Endodermal cell (in vitro differentiated cells): ENCODE data around the gene POP4. TPM values are rescaled to one million over a fixed set of nuclear protein-coding genes. Genes with fewer than 3 reads are reported as not detected.

Experiments used
- DNase-seq: peaks from one replicate; pipeline ENCODE4 v3.0.0-alpha.2; 2017
- H3K27ac ChIP-seq: 2 replicates; pipeline ENCODE4 v1.5.1; 2013; ENCODE audit warnings: mild to moderate bottlenecking, low read depth, low read length, moderate library complexity
- H3K27me3 ChIP-seq: 2 replicates; pipeline ENCODE4 v1.6.1; 2013; ENCODE audit warnings: mild to moderate bottlenecking, low read length, moderate library complexity; ENCODE audit not compliant: insufficient read depth, control insufficient read depth, poor library complexity, severe bottlenecking
- H3K36me3 ChIP-seq: 2 replicates; pipeline ENCODE4 v1.7.0; 2013; ENCODE audit warnings: mild to moderate bottlenecking, low read length, moderate library complexity; ENCODE audit not compliant: control insufficient read depth, insufficient read depth
- H3K4me1 ChIP-seq: one replicate; pipeline ENCODE4 v1.7.0; 2013; ENCODE audit warnings: low read length; ENCODE audit not compliant: control insufficient read depth, insufficient read depth
- H3K4me3 ChIP-seq: 2 replicates; pipeline ENCODE4 v1.5.1; 2013; ENCODE audit warnings: mild to moderate bottlenecking, low read length, moderate library complexity
- H3K9ac ChIP-seq: 2 replicates; pipeline ENCODE4 v1.6.1; 2013; ENCODE audit warnings: mild to moderate bottlenecking, low read length, moderate library complexity; ENCODE audit not compliant: poor library complexity, severe bottlenecking; ENCODE audit errors: extremely low read depth
- H3K9me3 ChIP-seq: 2 replicates; pipeline ENCODE4 v1.6.1; 2013; ENCODE audit warnings: mild to moderate bottlenecking, low read length, moderate library complexity; ENCODE audit not compliant: control insufficient read depth
- H3K27ac Mint-ChIP-seq: 2 replicates; pipeline ENCODE4 v1.8.0; 2020; ENCODE audit warnings: mixed read lengths
- H3K27me3 Mint-ChIP-seq: 2 replicates; pipeline ENCODE4 v1.8.0; 2021; ENCODE audit warnings: mild to moderate bottlenecking, mixed read lengths; ENCODE audit not compliant: insufficient read depth
- H3K36me3 Mint-ChIP-seq: 2 replicates; pipeline ENCODE4 v1.8.0; 2020; ENCODE audit warnings: low read depth, mixed read lengths
- H3K4me1 Mint-ChIP-seq: 2 replicates; pipeline ENCODE4 v1.8.0; 2020; ENCODE audit warnings: mixed read lengths
- H3K4me3 Mint-ChIP-seq: 2 replicates; pipeline ENCODE4 v1.8.0; 2020; ENCODE audit warnings: mild to moderate bottlenecking, moderate library complexity, mixed read lengths
- H3K9me3 Mint-ChIP-seq: 2 replicates; pipeline ENCODE4 v1.8.0; 2020; ENCODE audit warnings: mild to moderate bottlenecking, mixed read lengths
- CTCF ChIP-seq: fragments of 200-600 bp; sonication (generic); conservative IDR thresholded peaks from 2 replicates; pipeline ENCODE4 v1.5.0; 2021; ENCODE audit warnings: antibody characterized with exemption, mild to moderate bottlenecking
- WGBS, 2 experiments: methylation state at CpG; one replicate each; pipeline versions ENCODE4 v1.1.5 to v1.1.7; 2013; ENCODE audit warnings: missing lambda C conversion rate in 2 of 2, mixed read lengths in 1 of 2; ENCODE audit not compliant: insufficient coverage in 1 of 2, insufficient read length in 1 of 2; 5-methylcytosine and 5-hydroxymethylcytosine counted together
- total RNA-seq, 2 donors: library from RNA; stranded (reverse); fragmentation: NEBNext Ultra II Directional in 1 of 2; extraction: Animal tissue kit (Norgen Biotek cat#: 25700) in 1 of 2; gene quantifications; 2 replicates in 1 of 2; 3 replicates in 1 of 2; pipeline ENCODE4 v1.2.1, GENCODE V29; 2021

POP4 gene
- total RNA-seq, 2 donors from 2014 or later: 58.2 to 59.7 TPM

DNA sequence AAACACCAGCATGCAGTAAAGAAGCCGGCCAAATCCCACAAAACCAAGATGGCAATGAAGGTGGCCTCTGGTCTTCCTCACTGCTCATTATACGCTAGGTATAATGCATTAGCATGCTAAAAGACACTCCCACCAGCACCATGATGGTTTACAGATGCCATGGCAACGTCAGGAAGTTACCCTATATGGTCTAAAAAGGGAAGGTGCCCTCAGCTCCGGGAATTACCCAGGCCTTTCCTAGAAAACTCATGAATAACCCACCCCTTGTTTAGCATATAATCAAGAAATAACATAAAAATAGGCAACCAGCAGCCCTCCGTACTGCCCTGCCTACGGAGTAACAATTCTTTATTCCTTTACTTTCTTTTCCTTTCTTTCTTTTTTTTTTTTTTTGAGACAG is 38.1 kb downstream of the POP4 start:
- Histone ChIP-seq H3K27me3 (no peaks in the 10 kb centered on the region), H3K9me3 (no peaks in the 10 kb centered on the region), H3K9ac (no peak overlapping the region), H3K4me3 (no peak overlapping the region), H3K4me1 (no peaks in the 10 kb centered on the region), H3K36me3 (no peaks in the 10 kb centered on the region), H3K27ac (no peak overlapping the region)
- 89 to 96% methylated on average over 4 to 6 of the region's 6 CpGs for WGBS, 2 experiments
- peaks cover 2% of the 10 kb centered on the region for H3K27me3 Mint-ChIP-seq
- no peak overlapping the region for H3K4me3 Mint-ChIP-seq
- H3K36me3 Mint-ChIP-seq: no peaks in the 10 kb centered on the region
- no peak for DNase-seq
- no peak overlapping the region for H3K27ac Mint-ChIP-seq
- TF ChIP-seq CTCF: no peak
- H3K9me3 Mint-ChIP-seq: no peaks in the 10 kb centered on the region
- H3K4me1 Mint-ChIP-seq: peaks cover 6% of the 10 kb centered on the region

GRCh38 chr19:29645491-29645867 is 39.4 kb downstream of the POP4 start:
- DNase-seq: no peak
- H3K27me3 ChIP-seq: no peaks in the 10 kb centered on the region
- no peak overlapping the region for H3K9ac ChIP-seq
- H3K27ac ChIP-seq: no peak overlapping the region
- Mint-ChIP-seq H3K27me3 (peaks cover 2% of the 10 kb centered on the region), H3K27ac (no peak overlapping the region), H3K4me3 (no peak overlapping the region), H3K9me3 (no peaks in the 10 kb centered on the region), H3K36me3 (no peaks in the 10 kb centered on the region), H3K4me1 (peaks cover 6% of the 10 kb centered on the region)
- no peaks in the 10 kb centered on the region for H3K36me3 ChIP-seq
- 51 to 76% methylated on average over 3 to 5 of the region's 5 CpGs for WGBS, 2 experiments
- no peak for TF ChIP-seq CTCF
- no peaks in the 10 kb centered on the region for H3K4me1 ChIP-seq
- no peak overlapping the region for H3K4me3 ChIP-seq
- no peaks in the 10 kb centered on the region for H3K9me3 ChIP-seq

- TF ChIP-seq CTCF: no peak
- no peak for DNase-seq
- Mint-ChIP-seq H3K36me3 (no peaks in the 10 kb centered on the region), H3K4me3 (no peak overlapping the region), H3K27me3 (peaks cover 2% of the 10 kb centered on the region), H3K4me1 (peaks cover 6% of the 10 kb centered on the region), H3K27ac (no peak overlapping the region), H3K9me3 (no peaks in the 10 kb centered on the region)
- no peaks in the 10 kb centered on the region for H3K9me3 ChIP-seq
- 79 to 85% methylated on average over 4 to 8 of the region's 8 CpGs for WGBS, 2 experiments
- H3K36me3 ChIP-seq: no peaks in the 10 kb centered on the region
- H3K27me3 ChIP-seq: no peaks in the 10 kb centered on the region
- H3K27ac ChIP-seq: no peak overlapping the region
- H3K9ac ChIP-seq: no peak overlapping the region
- no peaks in the 10 kb centered on the region for H3K4me1 ChIP-seq
- H3K4me3 ChIP-seq: no peak overlapping the region
Observed at GRCh38 chr19:29645911-29646310, 39.8 kb downstream of the POP4 start.
